Middle frontal gyrus (tissue), 1 donor: ENCODE results near the gene CDC14C.
A peak's percentile ranks its signal among the peaks of the same experiment; 100 is the strongest.
"Not testable (repeated sequence)": the region's sequence is repeated elsewhere in the genome, so short reads cannot be mapped to it uniquely, and the experiment has no call there.

Source experiments
- DNase-seq: peaks from one replicate; pipeline ENCODE4 v3.0.0-alpha.2; 2015; ENCODE audit warnings: low spot score; ENCODE audit errors: extremely low spot score

The CDC14C gene

GRCh38 chr7:48924433-48924832, at the start of gene CDC14C:
CDC14C (plus strand) TSS chr7:48924547; CDS start chr7:48924673, 126 bp downstream.
- DNase-seq, result no peak

DNA sequence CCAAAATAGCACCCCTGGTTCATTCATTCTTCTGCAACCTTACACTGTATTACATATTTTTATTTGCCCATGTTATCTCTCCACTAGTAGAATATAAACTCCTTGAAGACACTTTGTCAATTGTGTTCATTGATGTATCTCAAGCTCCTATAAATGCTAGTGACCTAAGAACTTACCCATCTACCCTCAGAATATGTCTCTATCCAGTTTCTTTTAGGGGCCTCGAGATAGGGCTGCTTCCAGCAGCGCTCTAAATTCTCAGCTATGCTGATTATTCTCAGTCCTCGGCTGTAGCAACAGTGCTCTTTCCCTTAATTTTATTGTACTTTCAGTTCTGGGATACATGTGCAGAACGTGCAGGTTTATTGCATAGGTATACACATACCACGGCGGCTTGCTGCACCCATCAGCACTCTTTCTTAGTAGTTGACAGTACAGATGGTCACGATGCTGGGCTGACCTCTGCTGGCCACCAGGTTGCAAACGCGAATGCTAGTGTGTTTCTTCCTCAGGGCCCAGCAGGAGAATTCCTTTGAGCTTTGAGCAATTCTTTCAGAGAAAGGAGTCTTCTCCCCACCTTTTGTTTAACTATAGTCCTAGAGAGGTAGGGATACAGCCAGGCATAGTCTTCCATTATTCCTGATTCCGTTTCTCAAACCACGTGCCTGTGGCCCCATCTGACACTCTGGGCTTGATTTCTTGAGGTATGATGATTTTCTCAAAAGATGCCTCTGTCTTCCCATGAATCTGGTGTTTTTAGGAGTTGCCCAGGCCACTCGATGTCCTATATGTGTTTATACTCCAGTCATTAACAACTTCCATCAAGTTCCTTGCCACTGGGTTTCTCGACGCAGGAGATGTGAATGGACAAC, 49.1 kb upstream of the CDC14C start:
- peak; percentile 29 for DNase-seq

DNA sequence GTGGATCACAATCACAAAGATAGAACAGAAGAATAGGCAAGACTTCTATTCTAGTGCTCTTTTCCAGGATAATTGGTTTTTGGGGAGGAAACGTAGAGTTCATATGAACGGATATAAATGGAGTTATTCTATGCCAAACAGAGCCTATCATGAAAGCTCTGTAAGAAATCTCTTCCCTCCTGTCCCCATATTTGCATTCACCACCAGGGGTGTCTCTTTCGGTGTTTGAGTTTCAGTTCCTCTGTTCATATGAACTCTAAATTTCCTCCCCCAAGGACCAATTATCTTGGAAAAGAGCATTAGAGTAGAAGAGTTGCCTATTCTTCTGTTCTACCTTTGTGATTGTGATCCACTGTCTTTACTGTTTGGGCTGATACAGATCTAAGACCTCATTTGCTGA, 48.3 kb upstream of the CDC14C start:
- DNase-seq, result no peak

DNA sequence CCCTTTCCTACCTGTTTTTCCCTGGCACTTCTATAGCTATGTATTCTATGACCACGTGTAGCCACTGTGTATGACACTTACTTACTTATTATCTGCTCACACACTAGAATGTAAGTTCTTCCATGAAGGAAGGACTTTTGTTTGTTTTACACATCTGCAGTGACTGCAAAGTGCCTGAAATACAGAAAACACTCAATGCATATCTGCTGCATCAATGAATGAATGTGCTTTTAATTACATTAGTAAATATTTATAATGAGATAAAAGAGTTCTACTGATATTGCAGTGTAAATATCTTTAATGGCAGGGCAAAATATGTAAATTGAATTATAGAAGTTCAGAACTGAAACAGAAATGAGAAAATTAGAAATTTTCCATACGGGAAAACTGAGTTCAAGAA, 43.5 kb upstream of the CDC14C start:
- DNase-seq, result no peak

- no peak for DNase-seq
These were observed 36.8 kb upstream of the CDC14C start for GRCh38 chr7:48887500-48887899.

- no peak for DNase-seq
These were observed 29.8 kb upstream of the CDC14C start for GRCh38 chr7:48894574-48894973.

DNA sequence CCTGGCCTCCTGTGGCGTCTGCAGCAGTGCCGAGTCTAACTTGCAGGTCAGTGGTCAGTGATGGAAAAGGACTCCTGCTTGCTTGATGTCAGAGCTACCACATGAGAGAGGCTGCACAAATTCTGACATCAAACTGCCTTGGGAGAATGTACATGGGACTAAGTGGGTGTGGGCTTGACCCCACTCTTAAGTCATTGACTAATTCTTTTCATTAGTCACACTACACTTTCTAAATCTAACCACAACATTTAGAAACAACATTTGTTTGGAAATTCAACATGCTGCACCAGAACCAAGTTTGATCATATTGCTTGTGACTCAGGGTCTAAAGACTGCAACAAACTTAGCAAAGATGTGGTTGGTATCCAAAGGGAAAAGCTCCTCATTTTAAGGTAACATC, 24.4 kb upstream of the CDC14C start:
- no peak for DNase-seq

- no peak for DNase-seq
These were observed 22.4 kb upstream of the CDC14C start for GRCh38 chr7:48901966-48902365.

GRCh38 chr7:48904975-48905374, 19.4 kb upstream of the CDC14C start:
- DNase-seq, result no peak

GRCh38 chr7:48905686-48906085, 18.7 kb upstream of the CDC14C start:
- DNase-seq, result not testable (repeated sequence)

GRCh38 chr7:48909887-48910286, 14.5 kb upstream of the CDC14C start:
- not testable (repeated sequence) for DNase-seq

GRCh38 chr7:48931481-48931880, 7.1 kb downstream of the CDC14C start:
- DNase-seq, result no peak

GRCh38 chr7:48932126-48932910, 8.0 kb downstream of the CDC14C start:
- DNase-seq, result no peak

- no peak for DNase-seq
These were observed 9.3 kb downstream of the CDC14C start for GRCh38 chr7:48933549-48934085.

DNA sequence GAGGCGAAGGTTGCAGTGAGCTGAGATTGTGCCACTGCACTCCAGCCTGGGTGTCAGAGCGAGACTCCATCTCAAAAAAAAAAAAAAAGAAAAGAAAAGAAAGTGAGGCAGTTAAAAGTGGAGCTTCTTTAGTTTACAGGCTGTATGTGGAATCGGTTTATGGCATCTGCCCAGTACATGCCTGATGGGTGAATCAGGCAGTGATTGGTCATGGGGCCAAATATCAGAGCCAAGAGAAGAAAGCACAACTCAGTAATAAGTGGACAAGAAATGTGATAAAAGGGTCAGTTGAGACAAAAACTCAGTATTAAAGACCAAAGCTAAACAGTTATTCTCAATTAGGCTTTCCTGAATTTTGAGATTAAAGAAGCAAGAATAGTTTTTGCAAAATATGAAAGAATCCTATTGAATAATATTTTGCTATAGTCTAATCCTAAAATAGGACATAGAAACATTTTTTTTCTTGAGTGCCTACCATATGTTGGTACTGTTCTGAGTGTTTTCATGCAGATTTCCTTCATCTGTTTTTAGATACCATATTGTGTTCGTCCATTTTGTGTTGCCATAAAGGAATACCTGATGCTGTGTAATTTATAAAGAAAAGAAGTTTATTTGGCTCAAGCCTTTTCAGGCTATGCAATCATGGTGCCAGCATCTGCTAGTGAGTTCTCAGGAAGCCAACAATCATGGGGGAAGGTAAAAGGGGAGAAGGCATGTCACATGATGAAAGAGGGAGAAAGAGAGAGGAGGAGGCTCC, 14.4 kb downstream of the CDC14C start:
- no peak for DNase-seq

DNA sequence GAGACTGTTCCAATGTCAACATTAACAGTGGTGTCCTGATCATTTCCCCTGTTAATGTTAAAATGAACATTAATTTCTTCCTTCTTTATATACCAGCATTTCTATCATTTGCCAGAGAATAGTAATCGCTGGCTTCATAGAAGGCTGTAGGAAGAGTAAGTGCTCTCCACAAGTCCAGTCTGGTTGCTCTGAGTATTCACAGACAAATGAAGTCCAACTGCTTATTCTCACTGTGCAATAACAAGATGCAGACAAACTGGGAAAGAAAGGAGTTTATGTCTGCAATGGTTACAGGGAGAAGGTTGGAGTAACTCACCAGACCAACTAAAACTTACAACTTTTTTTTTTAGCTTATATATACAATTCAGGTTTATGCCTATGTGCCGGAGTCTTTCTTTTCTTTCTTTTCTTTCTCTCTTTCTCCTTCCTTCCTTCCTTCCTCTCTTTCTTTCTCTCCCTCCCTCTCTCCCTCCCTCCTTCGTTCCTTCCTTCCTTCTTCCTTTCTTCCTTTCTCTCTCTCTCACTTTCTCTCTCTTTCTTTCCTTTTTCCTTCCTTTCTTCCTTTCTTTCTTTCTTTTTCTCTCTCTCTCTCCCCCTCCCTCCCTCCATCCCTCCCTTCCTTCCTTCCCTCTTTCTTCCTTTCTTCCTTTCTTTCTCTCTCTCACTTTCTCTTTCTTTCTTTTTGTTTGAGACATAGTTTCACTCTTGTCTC, 19.1 kb downstream of the CDC14C start:
- DNase-seq, result no peak

GRCh38 chr7:48955916-48956315, 31.6 kb downstream of the CDC14C start:
- no peak for DNase-seq

DNA sequence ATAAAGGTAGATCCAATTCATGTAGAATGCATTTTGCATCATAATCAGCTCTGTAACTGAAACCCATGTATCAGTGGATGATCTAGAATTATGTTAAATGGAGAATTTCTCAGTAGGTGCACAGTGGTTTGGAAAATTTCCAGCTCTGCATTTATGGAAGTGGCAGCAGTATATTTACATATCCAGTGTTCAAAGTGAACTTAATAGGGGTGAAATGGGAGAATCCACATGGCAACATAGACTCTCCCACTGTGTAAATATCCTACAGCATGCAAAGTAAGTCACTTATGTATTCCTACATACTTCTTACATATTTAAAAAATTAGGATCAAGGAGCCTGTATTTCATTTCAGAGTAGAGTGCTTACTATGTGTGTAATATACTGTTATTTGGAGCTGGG, 35.3 kb downstream of the CDC14C start:
- no peak for DNase-seq

GRCh38 chr7:48962821-48963505, 38.6 kb downstream of the CDC14C start:
- peak; percentile 29 for DNase-seq

- no peak for DNase-seq
These were observed 39.7 kb downstream of the CDC14C start for GRCh38 chr7:48964074-48964473.
